ENCODE results near the gene ANGEL1.

GRCh38 chr14:76830556-76830955 is 17.9 kb upstream of the ANGEL1 start:
- TF ChIP-seq CTCF (conservative IDR thresholded peaks at IDR 0.05; ENCODE audit: low read depth, low read length) (no peak), EZH2 (IDR thresholded peaks at IDR 0.05; ENCODE audit: low read length, unreplicated experiment) (no peak), EZH2phosphoT487 (IDR thresholded peaks at IDR 0.05; ENCODE audit: borderline replicate concordance, low read length) (no peak)
